ENCODE data around the gene ST8SIA1.
A peak's percentile ranks its signal among the peaks of the same experiment; 100 is the strongest.

ST8SIA1 gene

DNA sequence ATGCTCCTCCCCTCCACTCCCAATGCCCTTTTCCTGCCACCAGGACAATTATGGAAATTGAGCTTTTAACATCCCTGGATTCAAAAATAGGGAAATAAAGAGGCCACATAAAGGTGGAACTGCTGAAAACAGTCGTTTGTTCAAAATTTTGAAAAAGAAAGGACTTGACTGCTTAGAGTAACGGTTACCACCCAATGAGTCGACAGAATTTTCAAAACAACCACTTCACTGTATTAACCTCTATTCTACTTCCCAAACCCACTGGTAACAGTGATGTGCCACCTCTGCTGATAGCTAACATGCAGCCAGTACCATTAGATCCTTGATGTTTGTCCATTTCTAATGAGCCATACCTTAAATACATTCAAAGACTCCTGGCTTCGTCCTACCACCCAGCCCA lies 4.9 kb downstream of the ST8SIA1 start:
- no peak for DNase-seq (ENCODE audit: low read depth)

- no peak for DNase-seq (ENCODE audit: low read depth)
Observed at GRCh38 chr12:22325218-22325617, 9.3 kb downstream of the ST8SIA1 start.

GRCh38 chr12:22322091-22322490 lies 12.4 kb downstream of the ST8SIA1 start:
- no peak for DNase-seq (ENCODE audit: low read depth)

GRCh38 chr12:22321638-22322037 lies 12.9 kb downstream of the ST8SIA1 start:
- no peak for DNase-seq (ENCODE audit: low read depth)

- no peak for DNase-seq (ENCODE audit: low read depth)
Observed at GRCh38 chr12:22321018-22321605, 13.4 kb downstream of the ST8SIA1 start.

- DNase-seq (ENCODE audit: low read depth), result peak; percentile 78
Observed at GRCh38 chr12:22318108-22318737, 16.3 kb downstream of the ST8SIA1 start.

GRCh38 chr12:22313963-22314330 lies 20.6 kb downstream of the ST8SIA1 start:
- no peak for DNase-seq (ENCODE audit: low read depth)

DNA sequence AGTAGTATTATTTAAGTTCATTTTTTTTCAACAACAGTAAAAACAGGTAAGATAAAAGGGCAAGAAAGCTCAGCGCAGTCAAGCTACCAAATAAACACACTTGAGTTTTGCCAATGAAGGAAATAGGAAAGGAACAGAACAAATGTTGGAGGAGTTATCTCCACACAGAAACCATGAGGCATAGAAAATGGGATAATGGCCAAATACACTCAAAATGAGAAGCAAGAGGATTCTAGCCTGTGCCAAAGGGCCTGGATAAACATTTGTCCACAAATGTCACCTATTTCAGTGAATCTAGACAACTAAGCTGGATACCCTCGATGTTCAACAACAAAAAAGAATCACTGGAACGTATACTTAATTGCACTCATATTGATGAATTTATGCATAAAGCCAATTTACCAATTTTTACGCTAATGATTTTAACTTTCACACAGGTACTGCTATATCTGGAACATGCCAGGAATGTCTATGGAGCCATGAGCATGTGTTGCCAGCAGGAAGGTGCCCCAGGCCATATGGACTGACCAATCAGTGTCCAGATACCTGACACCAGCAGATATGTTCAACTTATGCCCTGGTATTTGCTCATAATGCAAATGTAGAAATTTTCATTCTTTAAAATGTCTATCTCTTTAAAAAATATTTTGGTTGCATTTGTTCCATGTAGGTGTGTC lies 21.1 kb downstream of the ST8SIA1 start:
- no peak for DNase-seq (ENCODE audit: low read depth)

DNA sequence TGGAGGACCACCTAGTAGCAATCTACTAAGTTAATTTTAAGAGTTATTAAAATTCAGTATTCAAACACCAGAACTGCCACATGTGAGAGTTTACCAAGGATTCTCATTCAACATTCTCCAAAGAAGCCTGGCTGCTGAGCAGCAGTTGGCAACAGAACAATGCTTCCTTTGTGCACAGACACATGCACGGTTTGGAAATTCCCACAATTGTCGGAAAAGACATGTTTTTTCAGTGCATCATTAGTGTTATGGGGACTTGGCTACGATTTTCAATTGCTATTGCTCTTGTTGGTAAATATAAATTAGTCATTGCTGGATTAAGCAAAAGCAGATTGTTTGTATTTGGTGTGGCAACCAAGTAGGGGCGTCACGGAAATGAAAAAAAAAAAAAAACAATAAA lies 22.2 kb downstream of the ST8SIA1 start:
- DNase-seq (ENCODE audit: low read depth), result no peak

DNA sequence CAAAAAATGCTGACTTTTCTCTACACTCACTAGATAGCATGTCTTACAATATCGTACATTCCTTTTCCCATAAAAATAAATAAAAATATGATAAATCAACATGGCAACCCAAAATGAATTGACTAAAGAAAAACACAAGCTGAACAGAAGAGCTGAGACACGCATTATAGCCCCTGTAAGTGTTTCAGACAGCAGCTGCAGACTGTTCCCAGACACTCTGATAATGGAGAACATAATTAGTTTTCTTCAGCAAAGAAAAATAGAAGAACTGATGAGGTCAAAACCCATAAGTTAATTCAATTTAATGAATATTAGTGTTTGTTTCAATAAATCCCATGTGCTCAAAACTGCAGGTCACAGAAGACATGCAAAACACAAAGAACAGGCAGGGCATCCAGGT lies 23.8 kb downstream of the ST8SIA1 start:
- no peak for DNase-seq (ENCODE audit: low read depth)

GRCh38 chr12:22310275-22310674 lies 24.2 kb downstream of the ST8SIA1 start:
- no peak for DNase-seq (ENCODE audit: low read depth)

DNA sequence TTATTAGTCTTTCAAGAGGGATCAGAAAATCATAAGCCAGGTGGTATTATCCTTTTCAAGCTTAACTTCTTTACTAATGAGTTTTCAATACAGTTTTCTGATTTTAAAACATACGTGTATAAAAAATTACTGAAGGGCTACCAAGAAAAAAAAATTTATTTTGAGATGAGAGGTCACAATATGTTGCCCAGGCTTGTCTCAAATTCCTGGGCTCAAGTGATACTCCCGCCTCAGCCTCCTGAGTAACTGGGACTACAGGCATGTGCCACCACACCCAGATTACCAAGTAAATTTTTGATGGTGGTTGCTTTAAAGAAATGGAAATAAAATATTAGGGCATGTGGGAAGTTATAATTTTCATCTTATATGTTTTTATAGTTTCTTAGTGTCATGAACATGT lies 26.7 kb downstream of the ST8SIA1 start:
- no peak for DNase-seq (ENCODE audit: low read depth)

DNA sequence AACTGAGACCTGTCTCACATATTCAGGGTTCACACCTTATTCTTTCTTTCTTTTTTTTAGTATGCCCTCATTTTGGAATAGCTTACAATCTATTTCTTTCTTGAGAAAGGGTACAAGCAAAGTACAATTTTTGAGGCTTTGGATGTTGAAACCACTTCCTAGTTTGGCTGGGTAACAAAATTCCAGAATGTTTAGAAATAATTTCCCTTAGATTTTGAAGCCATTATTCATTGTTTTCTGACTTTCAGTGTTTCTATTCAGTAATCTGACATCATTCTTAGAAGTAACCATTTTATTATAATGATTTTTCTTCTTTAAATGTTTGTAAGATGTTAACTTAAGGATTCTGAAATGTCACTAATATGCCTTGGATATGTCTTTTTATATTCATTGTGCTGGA lies 28.2 kb downstream of the ST8SIA1 start:
- DNase-seq (ENCODE audit: low read depth), result peak; percentile 22

DNA sequence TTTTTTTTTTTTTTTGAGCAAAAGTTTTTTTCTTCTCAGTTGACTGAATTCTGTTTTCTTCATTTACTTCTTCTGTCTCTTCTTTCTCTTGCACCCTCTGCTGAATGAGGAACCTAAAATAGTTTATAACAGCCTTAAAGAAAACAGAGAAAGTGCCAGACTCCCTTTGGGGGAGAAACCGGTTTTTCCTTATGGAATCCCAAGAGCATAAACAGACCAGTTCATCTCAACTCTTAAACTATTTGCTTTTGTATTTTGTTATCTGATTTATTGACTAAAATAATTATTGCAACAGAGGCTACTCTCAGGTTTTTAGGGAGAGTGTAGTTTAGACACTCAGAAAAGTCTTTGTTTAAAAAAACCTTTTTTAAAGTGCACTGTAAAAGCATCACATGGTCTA lies 30.2 kb downstream of the ST8SIA1 start:
- DNase-seq (ENCODE audit: low read depth), result no peak

GRCh38 chr12:22299294-22299912 lies 35.1 kb downstream of the ST8SIA1 start:
- DNase-seq (ENCODE audit: low read depth), result no peak

GRCh38 chr12:22289250-22289649 lies 45.3 kb downstream of the ST8SIA1 start:
- DNase-seq (ENCODE audit: low read depth), result no peak

DNA sequence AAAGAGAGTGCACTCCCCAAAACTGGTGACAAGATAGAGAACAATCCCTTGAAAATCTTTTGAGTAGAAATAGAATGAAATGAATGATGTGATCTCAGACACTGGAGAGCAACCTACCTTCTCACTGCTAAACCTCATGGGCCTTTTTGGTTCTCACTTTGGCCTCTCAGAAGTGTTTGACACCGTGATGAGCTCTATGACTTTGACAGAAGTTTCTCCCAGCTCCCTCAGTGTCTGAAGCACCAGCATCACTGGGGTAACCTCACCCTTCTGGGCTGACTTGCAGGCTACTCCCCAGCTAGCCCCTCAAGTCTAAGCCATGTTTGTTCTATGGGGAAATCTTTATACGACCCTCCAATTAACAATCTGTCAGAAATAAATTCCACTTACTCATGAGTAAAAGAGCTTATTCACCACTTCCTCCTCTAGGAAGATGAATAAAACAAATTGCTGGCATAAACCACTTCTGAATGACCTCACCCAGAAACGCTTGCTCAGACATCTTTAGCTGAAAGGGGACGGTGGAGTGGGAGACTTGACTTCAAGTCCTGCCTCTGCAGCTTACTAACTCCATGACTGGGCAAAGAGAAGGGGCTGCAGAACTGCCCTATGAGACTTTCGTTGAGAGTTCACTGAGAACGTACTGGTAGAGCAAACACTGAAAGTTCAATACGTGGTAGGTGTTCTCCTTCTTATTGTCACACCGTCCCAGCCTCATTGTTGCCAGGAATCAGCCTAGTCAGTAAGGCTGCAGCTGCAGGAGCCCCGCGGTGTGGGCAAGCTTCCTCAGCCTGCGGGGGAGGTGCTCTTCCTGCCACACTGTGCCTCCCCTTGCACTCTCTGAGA lies 46.5 kb downstream of the ST8SIA1 start:
- peak; percentile 53 for DNase-seq (ENCODE audit: low read depth)

DNA sequence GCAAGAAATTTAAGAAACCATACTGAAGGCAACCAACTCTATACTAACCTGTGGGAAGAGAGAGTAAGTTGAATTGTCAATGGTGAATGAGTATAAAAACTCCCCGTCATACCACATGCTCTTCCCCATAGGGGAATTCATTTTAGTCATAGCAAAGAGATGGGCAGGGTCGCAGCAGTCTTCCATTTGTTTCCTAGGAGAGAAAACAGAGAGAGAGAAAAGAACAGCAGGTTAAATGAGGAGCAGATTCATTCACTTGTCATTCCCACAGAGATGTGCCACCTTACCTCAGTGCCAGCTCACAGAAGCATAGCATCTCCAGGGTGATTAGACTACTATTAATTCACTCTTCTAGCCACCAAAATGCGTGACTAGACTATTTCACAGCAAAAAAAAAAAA lies 47.4 kb downstream of the ST8SIA1 start:
- DNase-seq (ENCODE audit: low read depth), result no peak

GRCh38 chr12:22286569-22286968 lies 47.9 kb downstream of the ST8SIA1 start:
- DNase-seq (ENCODE audit: low read depth), result peak; percentile 89

DNA sequence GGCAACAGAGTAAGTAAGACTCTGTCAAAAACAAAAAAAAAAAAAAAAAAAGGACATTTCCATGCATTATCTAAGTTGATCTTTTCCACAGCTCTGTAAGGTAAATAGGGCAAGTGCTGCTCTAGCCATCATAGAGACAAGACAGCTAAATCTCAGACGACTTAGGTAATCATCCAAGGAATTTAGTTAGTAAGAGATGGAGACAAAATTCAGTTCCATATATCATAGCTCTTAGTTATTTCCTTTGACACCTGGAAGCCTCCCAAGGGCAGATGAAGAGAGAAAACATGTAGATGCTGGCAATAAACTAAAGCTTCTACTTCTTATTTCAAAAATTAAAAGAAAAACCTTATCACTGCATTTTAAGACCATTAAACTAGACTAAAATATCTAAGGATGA lies 48.7 kb downstream of the ST8SIA1 start:
- peak; percentile 59 for DNase-seq (ENCODE audit: low read depth)

GRCh38 chr12:22284871-22285270 lies 49.6 kb downstream of the ST8SIA1 start:
- peak; percentile 67 for DNase-seq (ENCODE audit: low read depth)

- no peak for DNase-seq (ENCODE audit: low read depth)
Observed at GRCh38 chr12:22283508-22283907, 51.0 kb downstream of the ST8SIA1 start.

All from amniotic epithelial cell (primary cell).